Erythroblast (primary cell): ENCODE measurements around the gene LCA5L.

Experiments used
- GATA1 ChIP-seq: IDR thresholded peaks from 2 replicates; pipeline ENCODE4 v1.6.1; 2011; ENCODE audit warnings: low read depth, mild to moderate bottlenecking, control low read depth, low read length, moderate library complexity
- POLR2A ChIP-seq: IDR thresholded peaks from 2 replicates; pipeline ENCODE4 v1.6.1; 2011; ENCODE audit warnings: mild to moderate bottlenecking, low read length

GRCh38 chr21:39453571-39454179 lies 8.1 kb upstream of the LCA5L start:
- no peak for TF ChIP-seq POLR2A
- no peak for TF ChIP-seq GATA1
